CD14-positive monocyte (primary cell): ENCODE measurements around the gene SLC46A3. TPM values are rescaled to one million over a fixed set of nuclear protein-coding genes. Genes with fewer than 3 reads are reported as not detected.

Source experiments
- DNase-seq, 3 donors: peaks; one replicate each; pipeline ENCODE4 v3.0.0-alpha.2; 2011 to 2022
- H2AFZ ChIP-seq: 2 replicates; pipeline ENCODE4 v1.6.0; 2012; ENCODE audit warnings: mild to moderate bottlenecking, low read depth, low read length, inconsistent platforms; ENCODE audit not compliant: insufficient read depth, poor library complexity, severe bottlenecking
- H3K27ac ChIP-seq, 2 donors: 1 replicate in 1 of 2; 2 replicates in 1 of 2; pipeline ENCODE4 v1.5.1; 2012 to 2013; ENCODE audit warnings: low read length in 2 of 2, control low read depth in 1 of 2, inconsistent platforms in 1 of 2, low read depth in 1 of 2, mild to moderate bottlenecking in 1 of 2
- H3K27me3 ChIP-seq, 2 donors: one replicate each; pipeline versions ENCODE4 v1.6.0 to v1.6.1; 2011 to 2013; ENCODE audit warnings: low read length in 2 of 2; ENCODE audit not compliant: control insufficient read depth in 2 of 2, insufficient read depth in 2 of 2
- H3K36me3 ChIP-seq, 2 donors: replicated peaks in 1 of 2; 1 replicate in 1 of 2; 2 replicates in 1 of 2; pipeline versions ENCODE4 v1.5.1 to v1.6.1; 2012 to 2013; ENCODE audit warnings: low read length in 2 of 2, control low read depth in 1 of 2, inconsistent platforms in 1 of 2, mild to moderate bottlenecking in 1 of 2; ENCODE audit not compliant: insufficient read depth in 2 of 2, control insufficient read depth in 1 of 2
- H3K4me1 ChIP-seq, 2 donors: 1 replicate in 1 of 2; 2 replicates in 1 of 2; pipeline versions ENCODE4 v1.5.1 to v1.6.1; 2012 to 2013; ENCODE audit warnings: low read length in 2 of 2, control low read depth in 1 of 2, inconsistent platforms in 1 of 2, mild to moderate bottlenecking in 1 of 2, moderate library complexity in 1 of 2; ENCODE audit not compliant: insufficient read depth in 2 of 2, control insufficient read depth in 1 of 2
- H3K4me2 ChIP-seq: replicated peaks from 2 replicates; pipeline ENCODE3; 2012; ENCODE audit warnings: low read length, moderate library complexity, mild to moderate bottlenecking; ENCODE audit not compliant: poor library complexity, severe bottlenecking; ENCODE audit errors: extremely low read depth
- H3K4me3 ChIP-seq, 3 experiments: fragments of 200-600 bp in 1 of 3; sonication (generic) in 1 of 3; replicated peaks in 1 of 3; 1 replicate in 2 of 3; 2 replicates in 1 of 3; pipeline ENCODE4 v1.5.1; 2011 to 2013; ENCODE audit warnings: low read length in 3 of 3, mild to moderate bottlenecking in 3 of 3, control low read depth in 2 of 3, low read depth in 2 of 3, inconsistent platforms in 1 of 3, moderate library complexity in 1 of 3
- H3K79me2 ChIP-seq: 2 replicates; pipeline ENCODE4 v1.6.0; 2012; ENCODE audit warnings: mild to moderate bottlenecking, control low read depth, inconsistent platforms, low read length, moderate library complexity; ENCODE audit not compliant: insufficient read depth
- H3K9ac ChIP-seq: 2 replicates; pipeline ENCODE4 v1.6.0; 2017; ENCODE audit warnings: low read length, mild to moderate bottlenecking; ENCODE audit not compliant: insufficient read depth, poor library complexity, severe bottlenecking
- H3K9me3 ChIP-seq, 2 donors: replicated peaks in 1 of 2; 1 replicate in 1 of 2; 2 replicates in 1 of 2; pipeline versions ENCODE4 v1.5.1 to v1.6.1; 2012 to 2013; ENCODE audit warnings: low read length in 2 of 2, control low read depth in 1 of 2; ENCODE audit not compliant: control insufficient read depth in 1 of 2, insufficient read depth in 1 of 2
- H4K20me1 ChIP-seq: 2 replicates; pipeline ENCODE4 v1.6.0; 2012; ENCODE audit warnings: mild to moderate bottlenecking, low read length, control low read depth, moderate library complexity; ENCODE audit not compliant: insufficient read depth
- H3K27ac Mint-ChIP-seq, 7 donors: one replicate each; pipeline ENCODE4 v1.8.0; 2020; ENCODE audit warnings: mild to moderate bottlenecking in 7 of 7, mixed read lengths in 7 of 7, moderate library complexity in 6 of 7, inconsistent platforms in 2 of 7
- H3K27me3 Mint-ChIP-seq, 3 donors: one replicate each; pipeline ENCODE4 v1.8.0; 2021 to 2022; ENCODE audit warnings: low read depth in 3 of 3, mild to moderate bottlenecking in 3 of 3, mixed read lengths in 3 of 3, moderate library complexity in 3 of 3, inconsistent platforms in 1 of 3
- H3K36me3 Mint-ChIP-seq, 2 donors: one replicate each; pipeline ENCODE4 v1.8.0; 2020; ENCODE audit warnings: mixed read lengths in 2 of 2, inconsistent platforms in 1 of 2, mild to moderate bottlenecking in 1 of 2
- H3K4me1 Mint-ChIP-seq: one replicate; pipeline ENCODE4 v1.8.0; 2020; ENCODE audit warnings: mild to moderate bottlenecking, mixed read lengths
- H3K4me3 Mint-ChIP-seq, 2 donors: one replicate each; pipeline ENCODE4 v1.8.0; 2020; ENCODE audit warnings: mild to moderate bottlenecking in 2 of 2, mixed read lengths in 2 of 2, moderate library complexity in 1 of 2
- H3K9me3 Mint-ChIP-seq, 7 donors: one replicate each; pipeline ENCODE4 v1.8.0; 2020 to 2022; ENCODE audit warnings: mixed read lengths in 7 of 7, mild to moderate bottlenecking in 6 of 7, moderate library complexity in 6 of 7, inconsistent platforms in 2 of 7
- WGBS: methylation state at CpG from one replicate; pipeline ENCODE4 v1.1.5; 2013; ENCODE audit warnings: missing lambda C conversion rate; ENCODE audit not compliant: insufficient coverage; 5-methylcytosine and 5-hydroxymethylcytosine counted together
- intact Hi-C, 2 donors: fragments of 100-400 bp; cut with micrococcal nuclease; formaldehyde crosslinking; loops; one replicate each; pipeline versions ENCODE4 v1.15.0 to v1.15.1; 2023
- polyA plus RNA-seq, 3 donors: library from polyadenylated mRNA; depleted of rRNA in 1 of 3; unstranded in 2 of 3; stranded (reverse) in 1 of 3; fragments of 300-500 nt in 2 of 3; fragments of >200 nt in 1 of 3; fragmentation: Illumina TruSeq in 2 of 3; gene quantifications; 1 replicate in 2 of 3; 2 replicates in 1 of 3; pipeline ENCODE4 v1.2.3, GENCODE V29; 2012 to 2021
- TF ChIP-seq, protein P1 (sequence below): fragments of 200-600 bp; IDR thresholded peaks from one replicate; pipeline ENCODE4 v1.8.0; 2022; ENCODE audit warnings: antibody characterized with exemption, mild to moderate bottlenecking

SLC46A3 gene
- polyA plus RNA-seq, 3 donors: 8.2 to 21.1 (median 13.8) TPM

GRCh38 chr13:28741084-28741491 is 22.3 kb upstream of the SLC46A3 start:
- Histone ChIP-seq H3K4me3 (no peak overlapping the region), H3K27me3 (no peaks in the 10 kb centered on the region), H3K9me3 (no peaks in the 10 kb centered on the region), H3K36me3 (no peaks in the 10 kb centered on the region), H4K20me1 (no peaks in the 10 kb centered on the region), H3K4me1 (peaks cover 46% of the 10 kb centered on the region in 2 donors), H3K27ac (peak overlapping the region; percentile 20 to 39), H3K9ac (no peak overlapping the region), H3K79me2 (no peaks in the 10 kb centered on the region), H3K4me2 (no peak overlapping the region), H2AFZ (peak overlapping the region; percentile 15)
- DNase-seq: peak in 2 of 3 donors; percentile 40 to 69
- Mint-ChIP-seq H3K4me1 (peaks cover 47% of the 10 kb centered on the region), H3K36me3 (no peaks in the 10 kb centered on the region), H3K27ac (peak overlapping the region in 6 of 7 donors; percentile 1 to 83 (median 62)), H3K27me3 (peaks cover under 1 to 3% (median 2%) of the 10 kb centered on the region in 3 donors), H3K4me3 (no peak overlapping the region), H3K9me3 (peaks cover 0 to 2% (median 0%) of the 10 kb centered on the region in 7 donors)
- WGBS: 0% methylated on average over 1 of the region's 1 CpG
- TF ChIP-seq, protein P1, sequence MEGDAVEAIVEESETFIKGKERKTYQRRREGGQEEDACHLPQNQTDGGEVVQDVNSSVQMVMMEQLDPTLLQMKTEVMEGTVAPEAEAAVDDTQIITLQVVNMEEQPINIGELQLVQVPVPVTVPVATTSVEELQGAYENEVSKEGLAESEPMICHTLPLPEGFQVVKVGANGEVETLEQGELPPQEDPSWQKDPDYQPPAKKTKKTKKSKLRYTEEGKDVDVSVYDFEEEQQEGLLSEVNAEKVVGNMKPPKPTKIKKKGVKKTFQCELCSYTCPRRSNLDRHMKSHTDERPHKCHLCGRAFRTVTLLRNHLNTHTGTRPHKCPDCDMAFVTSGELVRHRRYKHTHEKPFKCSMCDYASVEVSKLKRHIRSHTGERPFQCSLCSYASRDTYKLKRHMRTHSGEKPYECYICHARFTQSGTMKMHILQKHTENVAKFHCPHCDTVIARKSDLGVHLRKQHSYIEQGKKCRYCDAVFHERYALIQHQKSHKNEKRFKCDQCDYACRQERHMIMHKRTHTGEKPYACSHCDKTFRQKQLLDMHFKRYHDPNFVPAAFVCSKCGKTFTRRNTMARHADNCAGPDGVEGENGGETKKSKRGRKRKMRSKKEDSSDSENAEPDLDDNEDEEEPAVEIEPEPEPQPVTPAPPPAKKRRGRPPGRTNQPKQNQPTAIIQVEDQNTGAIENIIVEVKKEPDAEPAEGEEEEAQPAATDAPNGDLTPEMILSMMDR: no peak
- intact Hi-C loops: no loop called here

GRCh38 chr13:28739376-28739775 is 20.6 kb upstream of the SLC46A3 start:
- Histone ChIP-seq H3K79me2 (no peaks in the 10 kb centered on the region), H3K36me3 (no peaks in the 10 kb centered on the region), H3K4me2 (no peak overlapping the region), H2AFZ (no peak overlapping the region), H4K20me1 (no peaks in the 10 kb centered on the region), H3K4me1 (peaks cover 37% of the 10 kb centered on the region in 2 donors), H3K4me3 (no peak overlapping the region), H3K27me3 (no peaks in the 10 kb centered on the region), H3K9ac (no peak overlapping the region), H3K27ac (no peak overlapping the region), H3K9me3 (no peaks in the 10 kb centered on the region)
- H3K4me3 Mint-ChIP-seq: no peak overlapping the region
- peaks cover 2 to 3% (median 2%) of the 10 kb centered on the region in 3 donors for H3K27me3 Mint-ChIP-seq
- H3K27ac Mint-ChIP-seq: no peak overlapping the region
- no CpG with 5 or more reads among the region's 3 CpGs for WGBS
- peaks cover 0 to 2% (median 0%) of the 10 kb centered on the region in 7 donors for H3K9me3 Mint-ChIP-seq
- H3K4me1 Mint-ChIP-seq: peaks cover 36% of the 10 kb centered on the region
- H3K36me3 Mint-ChIP-seq: no peaks in the 10 kb centered on the region
- intact Hi-C loops: no loop called here
- TF ChIP-seq, protein P1: no peak
- DNase-seq: no peak
